SK-N-SH (cell line): ENCODE measurements around the gene DPH6. TPM values are rescaled to one million over a fixed set of nuclear protein-coding genes. Genes with fewer than 3 reads are reported as not detected.

ENCODE experiments used
- CTCF ChIA-PET: fragments of 300-600, 350-600 bp; formaldehyde crosslinking; extraction: SDS; loops from one replicate; lab custom pipeline; 2021; lab: Yijun Ruan, JAX
- POLR2A ChIA-PET: fragments of 350-600 bp; sonication (Branson Sonifier 250); formaldehyde crosslinking; extraction: SDS; loops from one replicate; lab custom pipeline; 2020; ENCODE audit warnings: antibody characterized with exemption, inconsistent platforms; lab: Yijun Ruan, JAX
- DNase-seq: peaks from one replicate; pipeline ENCODE4 v3.0.0; 2012
- H2AFZ ChIP-seq: fragments of 200-600 bp; sonication (generic); 2 replicates; pipeline ENCODE4 v1.8.1; 2016; ENCODE audit warnings: antibody characterized with exemption, mild to moderate bottlenecking, low read depth
- H3F3A ChIP-seq: fragments of 200-600 bp; sonication (generic); replicated peaks from 2 replicates; pipeline ENCODE3; 2016; ENCODE audit warnings: antibody characterized with exemption, mild to moderate bottlenecking; ENCODE audit not compliant: insufficient read depth
- H3K27ac ChIP-seq, 2 experiments: fragments of 200-500 bp in 1 of 2; fragments of 200-600 bp in 1 of 2; sonication (Bioruptor generic) in 1 of 2; sonication (generic), shearing (Covaris generic) in 1 of 2; 2 replicates each; pipeline versions ENCODE4 v1.5.1 to v1.6.1; 2014 to 2016; ENCODE audit warnings: low read depth in 2 of 2, inconsistent platforms in 1 of 2, low read length in 1 of 2, mild to moderate bottlenecking in 1 of 2, mixed read lengths in 1 of 2
- H3K27me3 ChIP-seq: fragments of 200-600 bp; sonication (generic), shearing (Covaris generic); 2 replicates; pipeline ENCODE4 v1.6.1; 2016; ENCODE audit warnings: mixed run types; ENCODE audit not compliant: insufficient read depth
- H3K36me3 ChIP-seq, 2 experiments: fragments of 200-500 bp in 1 of 2; fragments of 200-600 bp in 1 of 2; sonication (Bioruptor generic) in 1 of 2; sonication (generic) in 1 of 2; replicated peaks in 1 of 2; 2 replicates each; pipeline versions ENCODE3 to v1.5.1; 2014 to 2016; ENCODE audit warnings: low read length in 1 of 2, mild to moderate bottlenecking in 1 of 2; ENCODE audit not compliant: insufficient read depth in 2 of 2, control insufficient read depth in 1 of 2
- H3K4me1 ChIP-seq, 2 experiments: fragments of 200-500 bp in 1 of 2; fragments of 200-600 bp in 1 of 2; sonication (Bioruptor generic) in 1 of 2; sonication (generic), shearing (Covaris generic) in 1 of 2; 2 replicates each; pipeline versions ENCODE4 v1.5.1 to v1.6.1; 2014 to 2016; ENCODE audit warnings: low read depth in 1 of 2, low read length in 1 of 2, mixed run types in 1 of 2; ENCODE audit not compliant: insufficient read depth in 2 of 2, control insufficient read depth in 1 of 2
- H3K4me2 ChIP-seq: fragments of 200-600 bp; sonication (generic), shearing (Covaris generic); 2 replicates; pipeline ENCODE4 v1.6.1; 2017; ENCODE audit warnings: mixed run types
- H3K4me3 ChIP-seq, 2 experiments: fragments of 200-500 bp in 1 of 2; fragments of 200-600 bp in 1 of 2; sonication (Bioruptor generic) in 1 of 2; sonication (generic), shearing (Covaris generic) in 1 of 2; 2 replicates each; pipeline versions ENCODE4 v1.5.1 to v1.8.1; 2014 to 2016; ENCODE audit warnings: low read depth in 2 of 2, inconsistent platforms in 1 of 2, low read length in 1 of 2, mild to moderate bottlenecking in 1 of 2, mixed read lengths in 1 of 2, moderate library complexity in 1 of 2
- H3K79me2 ChIP-seq: fragments of 200-600 bp; sonication (generic); 2 replicates; pipeline ENCODE4 v1.8.1; 2017; ENCODE audit warnings: mild to moderate bottlenecking; ENCODE audit not compliant: insufficient read depth
- H3K9ac ChIP-seq: fragments of 200-600 bp; sonication (generic); 2 replicates; pipeline ENCODE4 v1.6.1; 2017; ENCODE audit warnings: mixed run types
- H3K9me2 ChIP-seq: fragments of 200-600 bp; sonication (generic); 2 replicates; pipeline ENCODE4 v1.6.1; 2017; ENCODE audit warnings: mixed run types
- H3K9me3 ChIP-seq: fragments of 200-600 bp; sonication (generic); 2 replicates; pipeline ENCODE4 v1.6.1; 2017; ENCODE audit warnings: mixed run types, mild to moderate bottlenecking, moderate library complexity
- H4K20me1 ChIP-seq: fragments of 200-600 bp; sonication (generic); 2 replicates; pipeline ENCODE4 v1.6.1; 2017; ENCODE audit warnings: mild to moderate bottlenecking, mixed run types; ENCODE audit not compliant: insufficient read depth
- GABPA ChIP-seq: IDR thresholded peaks from 2 replicates; pipeline ENCODE4 v1.4.0; 2012; ENCODE audit warnings: low read depth, mild to moderate bottlenecking
- RAD21 ChIP-seq: IDR thresholded peaks from 2 replicates; pipeline ENCODE4 v1.6.1; 2012; ENCODE audit warnings: mild to moderate bottlenecking, low read length
- RCOR1 ChIP-seq: fragments of 150-350 bp; IDR thresholded peaks from 2 replicates; pipeline ENCODE4 v1.6.1; 2017; ENCODE audit warnings: antibody characterized with exemption, low read length
- RFX5 ChIP-seq: IDR thresholded peaks from 2 replicates; pipeline ENCODE4 v1.6.1; 2012; ENCODE audit warnings: mild to moderate bottlenecking, improper control_type of control experiment, low read length
- YY1 ChIP-seq: IDR thresholded peaks from 2 replicates; pipeline ENCODE4 v1.4.0; 2012; ENCODE audit warnings: low read depth, mild to moderate bottlenecking
- WGBS: methylation state at CpG from one replicate; pipeline ENCODE4 v1.1.6; 2017; ENCODE audit warnings: low lambda C conversion rate; 5-methylcytosine and 5-hydroxymethylcytosine counted together
- polyA plus RNA-seq, 3 experiments: library from polyadenylated mRNA; depleted of rRNA; stranded (reverse); fragments of >200 nt; gene quantifications; 2 replicates each; pipeline ENCODE4 v1.2.3, GENCODE V29; 2012
- TF ChIP-seq, protein P1 (sequence below): fragments of 150-350 bp; IDR thresholded peaks from 2 replicates; pipeline ENCODE4 v1.6.1; 2017; ENCODE audit warnings: antibody characterized with exemption, low read length, low read depth, borderline replicate concordance
- TF ChIP-seq, protein P2 (sequence below): fragments of 200-600 bp; sonication (generic); IDR thresholded peaks from 2 replicates; pipeline ENCODE4 v1.6.1; 2017; ENCODE audit warnings: antibody characterized with exemption, mild to moderate bottlenecking, moderate library complexity

DPH6 gene
- polyA plus RNA-seq, 1 of the 3 experiments (the other 2 are of a cell fraction), result 15.7 TPM

DNA sequence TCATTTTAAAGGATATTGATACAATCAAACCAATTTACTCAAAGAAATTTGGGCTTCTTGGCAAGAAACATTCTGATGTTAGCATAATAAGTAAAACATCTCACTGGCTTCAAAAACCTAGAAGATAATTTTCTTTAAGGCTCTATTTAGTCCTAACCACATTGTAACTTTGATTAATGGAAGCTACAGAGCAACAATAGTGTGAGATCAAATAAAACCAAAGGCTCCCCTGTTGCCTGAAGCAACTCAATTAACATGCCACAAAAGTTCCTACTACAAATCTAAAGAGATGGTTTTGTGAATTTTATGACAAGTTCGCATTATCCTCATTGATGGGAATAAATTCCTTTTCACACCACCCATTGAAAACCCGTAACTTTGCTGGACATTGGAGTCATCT, 5.9 kb downstream of the DPH6 start:
- H3K36me3 ChIP-seq, result peaks cover 9 to 19% of the 10 kb centered on the region in 2 experiments
- CTCF ChIA-PET, result no interaction called here
- no peaks in the 10 kb centered on the region for H3K9me3 ChIP-seq
- H3K27ac ChIP-seq, result peak overlapping the region; percentile 54 to 67; a peak in 3 of 4 replicates
- H3K27me3 ChIP-seq, result no peaks in the 10 kb centered on the region
- no peak for DNase-seq
- peaks cover 12% of the 10 kb centered on the region; the same call in 1 of the 2 replicates for H3K79me2 ChIP-seq
- TF ChIP-seq, protein P1, sequence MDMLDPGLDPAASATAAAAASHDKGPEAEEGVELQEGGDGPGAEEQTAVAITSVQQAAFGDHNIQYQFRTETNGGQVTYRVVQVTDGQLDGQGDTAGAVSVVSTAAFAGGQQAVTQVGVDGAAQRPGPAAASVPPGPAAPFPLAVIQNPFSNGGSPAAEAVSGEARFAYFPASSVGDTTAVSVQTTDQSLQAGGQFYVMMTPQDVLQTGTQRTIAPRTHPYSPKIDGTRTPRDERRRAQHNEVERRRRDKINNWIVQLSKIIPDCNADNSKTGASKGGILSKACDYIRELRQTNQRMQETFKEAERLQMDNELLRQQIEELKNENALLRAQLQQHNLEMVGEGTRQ, result no peak
- TF ChIP-seq YY1 (no peak), RAD21 (no peak)
- TF ChIP-seq, protein P2, sequence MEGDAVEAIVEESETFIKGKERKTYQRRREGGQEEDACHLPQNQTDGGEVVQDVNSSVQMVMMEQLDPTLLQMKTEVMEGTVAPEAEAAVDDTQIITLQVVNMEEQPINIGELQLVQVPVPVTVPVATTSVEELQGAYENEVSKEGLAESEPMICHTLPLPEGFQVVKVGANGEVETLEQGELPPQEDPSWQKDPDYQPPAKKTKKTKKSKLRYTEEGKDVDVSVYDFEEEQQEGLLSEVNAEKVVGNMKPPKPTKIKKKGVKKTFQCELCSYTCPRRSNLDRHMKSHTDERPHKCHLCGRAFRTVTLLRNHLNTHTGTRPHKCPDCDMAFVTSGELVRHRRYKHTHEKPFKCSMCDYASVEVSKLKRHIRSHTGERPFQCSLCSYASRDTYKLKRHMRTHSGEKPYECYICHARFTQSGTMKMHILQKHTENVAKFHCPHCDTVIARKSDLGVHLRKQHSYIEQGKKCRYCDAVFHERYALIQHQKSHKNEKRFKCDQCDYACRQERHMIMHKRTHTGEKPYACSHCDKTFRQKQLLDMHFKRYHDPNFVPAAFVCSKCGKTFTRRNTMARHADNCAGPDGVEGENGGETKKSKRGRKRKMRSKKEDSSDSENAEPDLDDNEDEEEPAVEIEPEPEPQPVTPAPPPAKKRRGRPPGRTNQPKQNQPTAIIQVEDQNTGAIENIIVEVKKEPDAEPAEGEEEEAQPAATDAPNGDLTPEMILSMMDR, result no peak
- H3K9me2 ChIP-seq, result no peaks in the 10 kb centered on the region; the same call in 1 of the 2 replicates
- no peaks in the 10 kb centered on the region for H4K20me1 ChIP-seq
- no peak overlapping the region for H2AFZ ChIP-seq
- peaks cover 3 to 13% of the 10 kb centered on the region in 2 experiments; a peak in 3 of 4 replicates for H3K4me1 ChIP-seq
- 94% methylated on average over 2 of the region's 2 CpGs for WGBS
- POLR2A ChIA-PET, result no interaction called here
- H3K9ac ChIP-seq, result no peak overlapping the region
- H3F3A ChIP-seq, result peaks cover 16% of the 10 kb centered on the region
- no peak overlapping the region for H3K4me3 ChIP-seq
- H3K4me2 ChIP-seq, result peak overlapping the region; percentile 9; the same call in 1 of the 2 replicates

DNA sequence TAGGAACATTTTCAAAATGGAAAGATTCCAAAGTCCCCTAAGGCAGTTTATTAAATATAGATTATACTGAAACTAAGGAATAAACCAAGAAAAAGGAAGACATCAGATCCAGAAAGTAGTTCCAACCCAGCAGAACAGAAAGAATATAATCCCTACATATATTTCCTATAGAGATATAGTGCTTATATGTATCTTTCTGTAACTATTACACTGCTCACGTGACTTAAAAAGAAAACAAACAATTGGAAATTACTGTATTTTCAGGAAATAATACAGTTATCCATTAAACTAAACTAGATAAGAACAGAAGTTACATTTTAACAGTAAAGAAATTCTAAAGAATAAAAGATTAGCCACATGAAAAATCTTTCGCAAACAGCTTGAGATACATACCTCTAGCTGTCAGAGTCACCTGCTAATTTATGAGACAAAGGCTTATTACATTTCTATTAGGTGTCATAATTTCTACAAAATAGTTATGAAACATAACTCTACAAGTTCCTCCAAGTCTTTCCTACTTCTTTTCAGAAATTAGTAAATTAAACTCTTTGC, 10.5 kb downstream of the DPH6 start:
- no peak overlapping the region for H2AFZ ChIP-seq
- peaks cover 2% of the 10 kb centered on the region for H3F3A ChIP-seq
- ChIA-PET CTCF (no interaction called here), POLR2A (no interaction called here)
- WGBS, result 48% methylated on average over 2 of the region's 2 CpGs
- H3K27me3 ChIP-seq, result no peaks in the 10 kb centered on the region
- no peaks in the 10 kb centered on the region; the same call in 1 of the 2 replicates for H3K9me2 ChIP-seq
- no peak overlapping the region for H3K27ac ChIP-seq
- no peaks in the 10 kb centered on the region for H3K79me2 ChIP-seq
- H3K4me2 ChIP-seq, result no peak overlapping the region
- H3K4me3 ChIP-seq, result no peak overlapping the region
- no peaks in the 10 kb centered on the region for H4K20me1 ChIP-seq
- no peak for DNase-seq
- peaks cover 19 to 23% of the 10 kb centered on the region in 2 experiments for H3K36me3 ChIP-seq
- H3K9me3 ChIP-seq, result no peaks in the 10 kb centered on the region
- no peak overlapping the region for H3K9ac ChIP-seq
- no peak for TF ChIP-seq RCOR1
- no peak for TF ChIP-seq GABPA
- TF ChIP-seq RFX5, result no peak
- no peaks in the 10 kb centered on the region; a peak in 1 of 4 replicates for H3K4me1 ChIP-seq
